Measurements from ENCODE around the gene ZBTB34.

Gene ZBTB34

GRCh38 chr9:126933334-126933980, 73.0 kb downstream of the ZBTB34 start:
- TF ChIP-seq, protein P1, sequence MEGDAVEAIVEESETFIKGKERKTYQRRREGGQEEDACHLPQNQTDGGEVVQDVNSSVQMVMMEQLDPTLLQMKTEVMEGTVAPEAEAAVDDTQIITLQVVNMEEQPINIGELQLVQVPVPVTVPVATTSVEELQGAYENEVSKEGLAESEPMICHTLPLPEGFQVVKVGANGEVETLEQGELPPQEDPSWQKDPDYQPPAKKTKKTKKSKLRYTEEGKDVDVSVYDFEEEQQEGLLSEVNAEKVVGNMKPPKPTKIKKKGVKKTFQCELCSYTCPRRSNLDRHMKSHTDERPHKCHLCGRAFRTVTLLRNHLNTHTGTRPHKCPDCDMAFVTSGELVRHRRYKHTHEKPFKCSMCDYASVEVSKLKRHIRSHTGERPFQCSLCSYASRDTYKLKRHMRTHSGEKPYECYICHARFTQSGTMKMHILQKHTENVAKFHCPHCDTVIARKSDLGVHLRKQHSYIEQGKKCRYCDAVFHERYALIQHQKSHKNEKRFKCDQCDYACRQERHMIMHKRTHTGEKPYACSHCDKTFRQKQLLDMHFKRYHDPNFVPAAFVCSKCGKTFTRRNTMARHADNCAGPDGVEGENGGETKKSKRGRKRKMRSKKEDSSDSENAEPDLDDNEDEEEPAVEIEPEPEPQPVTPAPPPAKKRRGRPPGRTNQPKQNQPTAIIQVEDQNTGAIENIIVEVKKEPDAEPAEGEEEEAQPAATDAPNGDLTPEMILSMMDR (IDR thresholded peaks at IDR 0.05; ENCODE audit: insufficient read depth, missing control alignments), result no peak
- no peak for DNase-seq (ENCODE audit: insufficient read length, low spot score)
- FAIRE-seq, result no peak

- no peak for DNase-seq (ENCODE audit: insufficient read length, low spot score)
- no peak for FAIRE-seq
- TF ChIP-seq, protein P1 (IDR thresholded peaks at IDR 0.05; ENCODE audit: insufficient read depth, missing control alignments), result no peak
Observed at GRCh38 chr9:126934441-126934840, 74.0 kb downstream of the ZBTB34 start.

Measured in D721Med (cell line).